Fibroblast of skin of left biceps (primary cell): ENCODE measurements around the gene PEX14.
A peak's percentile ranks its signal among the peaks of the same experiment; 100 is the strongest.
"Not testable (repeated sequence)": the region's sequence is repeated elsewhere in the genome, so short reads cannot be mapped to it uniquely, and the experiment has no call there.

ENCODE experiments used
- DNase-seq, 2 experiments: peaks; one replicate each; pipeline ENCODE4 v3.0.0-alpha.2; 2013; ENCODE audit warnings: low read depth in 2 of 2

PEX14 gene

GRCh38 chr1:10474613-10475507 lies at the start of gene PEX14:
PEX14 (plus strand) TSS chr1:10474950; CDS start chr1:10474967, 17 bp downstream.
- peak; percentile 48 to 54 for DNase-seq

GRCh38 chr1:10425826-10426534 lies 48.8 kb upstream of the PEX14 start:
- DNase-seq, result not testable (repeated sequence)

DNA sequence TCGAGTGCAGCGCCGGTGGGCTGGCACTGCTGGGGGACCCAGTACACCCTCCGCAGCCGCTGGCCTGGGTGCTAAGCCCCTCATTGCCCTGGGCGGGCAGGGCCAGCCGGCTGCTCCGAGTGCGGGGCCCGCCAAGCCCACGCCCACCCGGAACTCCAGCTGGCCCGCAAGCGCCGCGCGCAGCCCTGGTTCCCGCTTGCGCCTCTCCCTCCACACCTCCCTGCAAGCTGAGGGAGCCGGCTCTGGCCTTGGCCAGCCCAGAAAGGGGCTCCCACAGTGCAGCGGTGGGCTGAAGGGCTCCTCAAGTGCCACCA lies 48.3 kb upstream of the PEX14 start:
- DNase-seq, result not testable (repeated sequence)

GRCh38 chr1:10428984-10429383 lies 45.8 kb upstream of the PEX14 start:
- no peak for DNase-seq

- no peak for DNase-seq
These were observed 44.9 kb upstream of the PEX14 start for GRCh38 chr1:10429868-10430215.

DNA sequence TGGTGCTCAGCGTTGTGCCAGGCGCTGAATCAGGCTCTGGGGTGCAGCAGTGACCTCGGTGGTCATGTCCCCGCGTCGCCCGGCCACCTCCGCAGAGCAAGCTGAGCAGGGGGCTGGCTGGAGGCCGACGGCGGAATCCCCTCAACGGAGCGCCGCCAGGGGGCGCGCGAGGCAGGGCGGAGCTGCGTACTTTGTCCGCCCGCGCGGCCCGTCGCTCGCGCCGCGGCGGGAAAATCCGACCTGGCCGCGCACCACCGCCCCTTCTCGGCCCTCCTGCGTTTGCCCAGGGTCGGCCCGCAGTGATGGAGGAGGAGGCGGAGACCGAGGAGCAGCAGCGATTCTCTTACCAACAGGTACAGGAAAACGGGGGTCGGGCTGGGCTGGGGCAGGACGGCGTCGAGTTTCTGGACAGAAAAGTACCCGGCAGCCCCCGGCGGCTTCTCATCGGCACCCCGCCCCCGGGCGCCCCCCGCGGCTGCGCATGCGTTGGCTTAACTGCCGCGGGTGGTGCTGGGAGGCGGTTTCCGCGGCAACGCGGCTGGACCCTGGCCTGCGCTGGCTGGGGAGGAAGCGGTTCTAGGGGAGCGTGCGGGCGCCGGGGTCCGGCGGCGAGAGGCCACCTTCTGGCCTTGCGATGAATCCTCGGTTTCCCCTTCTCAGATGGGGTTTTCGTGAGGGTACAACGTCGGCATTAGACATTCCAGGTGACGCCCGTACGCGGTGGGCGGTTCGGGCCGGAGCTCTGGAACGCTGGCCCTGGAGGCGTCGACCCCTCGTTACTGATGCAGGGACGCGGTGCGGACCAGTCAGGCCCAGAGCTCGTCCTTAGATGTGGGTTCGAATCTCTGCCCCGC lies 44.3 kb upstream of the PEX14 start, which contains the start of gene CENPS:
Gene CENPS, plus strand, starts transcription at position 218 of the 854 bp plus-strand sequence. Its CDS starts 85 bp downstream, at position 303.
- peak; percentile 46 to 54 for DNase-seq

DNA sequence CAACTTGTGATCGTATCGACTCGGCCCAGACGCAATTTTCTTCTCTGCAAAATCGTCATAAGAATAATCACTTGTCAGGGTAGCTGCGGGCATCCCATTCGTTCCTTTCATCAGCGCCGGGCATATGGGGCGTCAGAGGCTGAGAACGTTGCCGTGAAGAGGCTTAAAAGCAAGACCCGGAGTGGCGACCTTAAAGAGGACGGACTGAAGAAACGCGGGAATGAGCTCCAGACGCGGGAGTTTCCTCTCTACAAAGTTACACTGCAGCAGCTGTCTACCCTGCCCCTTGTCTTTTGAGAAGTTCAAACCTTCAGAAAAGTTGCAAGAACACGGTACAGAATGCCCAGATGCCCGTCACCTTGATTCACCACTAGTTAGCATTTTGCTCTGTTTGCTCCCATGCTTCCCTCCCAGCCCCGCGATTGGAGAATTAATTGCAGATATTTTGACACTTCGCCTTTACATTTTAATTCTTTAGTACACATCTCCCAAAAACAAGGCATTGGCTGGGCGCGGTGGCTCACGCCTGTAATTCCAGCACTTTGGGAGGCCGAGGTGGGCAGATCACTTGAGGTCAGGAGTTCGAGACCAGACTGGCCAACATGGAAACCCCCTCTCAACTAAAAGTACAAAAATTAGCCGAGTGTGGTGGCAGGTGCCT lies 43.5 kb upstream of the PEX14 start:
- DNase-seq, result no peak

DNA sequence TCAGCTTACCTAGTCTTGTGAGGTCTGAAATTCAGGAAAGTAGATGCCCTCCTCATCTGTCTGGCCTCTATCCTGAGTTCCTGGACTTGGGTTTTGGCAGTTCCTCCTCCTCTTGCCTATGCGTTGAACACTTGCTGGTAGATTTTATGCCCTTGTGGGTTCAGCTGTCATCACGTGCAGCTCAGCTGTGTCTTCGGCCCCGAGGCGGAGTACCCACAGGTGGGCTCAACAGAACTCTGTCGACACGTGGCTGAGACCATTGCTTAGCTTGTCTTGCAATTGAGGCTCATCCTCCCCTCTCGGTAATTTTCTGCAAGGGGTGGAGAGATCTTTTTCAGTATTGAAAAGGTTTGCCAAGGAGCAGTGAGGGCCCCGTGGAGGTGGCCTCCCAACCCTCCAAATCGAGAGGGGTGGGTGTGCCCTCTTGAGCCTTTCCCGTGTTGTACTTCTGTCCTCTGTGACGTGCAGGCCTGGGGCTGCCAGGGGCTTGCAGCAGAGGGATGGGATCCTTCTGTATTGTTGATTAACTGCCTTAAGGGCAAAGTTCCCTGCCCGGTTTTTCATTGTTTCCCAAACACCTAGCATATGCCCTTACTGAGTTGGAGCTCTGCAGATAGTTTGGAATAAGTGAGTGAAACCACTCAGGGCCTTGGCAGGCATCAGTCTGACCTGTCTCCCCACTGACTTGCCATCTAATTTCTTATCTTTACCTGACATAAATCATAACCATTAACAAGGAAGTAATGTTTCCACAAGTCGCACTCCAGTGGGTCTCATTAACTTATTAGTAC lies 41.6 kb upstream of the PEX14 start:
- no peak for DNase-seq

DNA sequence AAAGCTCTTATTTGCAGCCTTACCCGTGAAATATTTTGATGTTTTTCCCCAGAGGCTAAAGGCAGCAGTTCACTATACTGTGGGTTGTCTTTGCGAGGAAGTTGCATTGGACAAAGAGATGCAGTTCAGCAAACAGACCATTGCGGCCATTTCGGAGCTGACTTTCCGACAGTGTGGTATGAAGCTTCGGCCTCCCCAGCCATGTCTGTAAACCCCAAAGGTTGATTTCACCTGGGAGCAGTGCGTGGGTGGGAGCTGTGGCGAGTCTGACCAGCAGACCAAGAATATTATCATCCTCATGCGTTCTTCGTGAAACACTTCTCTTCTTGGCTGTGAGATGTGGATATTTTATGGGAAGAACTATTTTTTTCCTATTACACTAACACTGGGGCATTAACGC lies 41.0 kb upstream of the PEX14 start:
- DNase-seq, result no peak

DNA sequence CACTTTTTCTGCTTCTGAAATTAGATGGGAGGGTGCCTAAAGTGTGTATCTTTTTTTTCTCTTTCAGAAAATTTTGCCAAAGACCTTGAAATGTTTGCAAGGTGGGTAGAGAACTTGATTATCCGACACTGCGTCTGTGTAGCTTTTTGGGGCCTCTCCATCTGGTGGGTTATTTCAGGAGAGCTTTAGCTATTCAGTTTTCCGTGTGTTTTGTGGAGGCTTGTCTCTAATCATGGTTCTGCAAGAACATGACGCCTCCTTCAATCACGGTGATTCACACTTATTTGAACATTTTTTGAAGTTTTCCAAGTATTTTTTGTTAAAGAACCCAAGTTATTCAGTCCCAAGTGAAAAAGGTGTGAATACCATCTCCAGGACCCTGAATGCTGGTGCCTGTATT lies 40.2 kb upstream of the PEX14 start:
- no peak for DNase-seq

- DNase-seq, result no peak
These were observed 37.7 kb upstream of the PEX14 start for GRCh38 chr1:10437052-10437451.

GRCh38 chr1:10438677-10439163 lies 36.0 kb upstream of the PEX14 start:
- DNase-seq, result no peak

GRCh38 chr1:10440305-10440704 lies 34.4 kb upstream of the PEX14 start:
- no peak for DNase-seq

- no peak for DNase-seq
These were observed 34.0 kb upstream of the PEX14 start for GRCh38 chr1:10440794-10441193.

- DNase-seq, result no peak
These were observed 30.5 kb upstream of the PEX14 start for GRCh38 chr1:10444248-10444647.

- DNase-seq, result no peak
These were observed 29.9 kb upstream of the PEX14 start for GRCh38 chr1:10444795-10445397.

GRCh38 chr1:10446790-10447422 lies 27.8 kb upstream of the PEX14 start:
- no peak for DNase-seq

DNA sequence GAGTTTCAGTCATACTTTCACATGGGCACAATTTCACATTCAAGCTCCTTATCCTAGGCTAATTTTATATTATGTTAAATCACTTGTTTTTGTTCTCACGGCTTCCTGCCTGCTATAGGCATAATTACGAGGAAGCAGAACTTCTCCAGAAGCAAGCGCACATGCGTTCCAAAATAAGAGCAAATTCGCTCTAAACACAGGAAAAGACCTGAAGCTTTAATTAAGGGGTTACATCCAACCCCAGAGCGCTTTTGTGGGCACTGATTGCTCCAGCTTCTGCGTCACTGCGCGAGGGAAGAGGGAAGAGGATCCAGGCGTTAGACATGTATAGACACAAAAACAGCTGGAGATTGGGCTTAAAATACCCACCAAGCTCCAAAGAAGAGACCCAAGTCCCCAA lies 25.0 kb upstream of the PEX14 start, which contains the start of gene CORT:
Gene CORT, plus strand, starts transcription at position 281 of the 400 bp plus-strand sequence. CDS start 193 bp downstream, outside the sequence.
- DNase-seq, result no peak

DNA sequence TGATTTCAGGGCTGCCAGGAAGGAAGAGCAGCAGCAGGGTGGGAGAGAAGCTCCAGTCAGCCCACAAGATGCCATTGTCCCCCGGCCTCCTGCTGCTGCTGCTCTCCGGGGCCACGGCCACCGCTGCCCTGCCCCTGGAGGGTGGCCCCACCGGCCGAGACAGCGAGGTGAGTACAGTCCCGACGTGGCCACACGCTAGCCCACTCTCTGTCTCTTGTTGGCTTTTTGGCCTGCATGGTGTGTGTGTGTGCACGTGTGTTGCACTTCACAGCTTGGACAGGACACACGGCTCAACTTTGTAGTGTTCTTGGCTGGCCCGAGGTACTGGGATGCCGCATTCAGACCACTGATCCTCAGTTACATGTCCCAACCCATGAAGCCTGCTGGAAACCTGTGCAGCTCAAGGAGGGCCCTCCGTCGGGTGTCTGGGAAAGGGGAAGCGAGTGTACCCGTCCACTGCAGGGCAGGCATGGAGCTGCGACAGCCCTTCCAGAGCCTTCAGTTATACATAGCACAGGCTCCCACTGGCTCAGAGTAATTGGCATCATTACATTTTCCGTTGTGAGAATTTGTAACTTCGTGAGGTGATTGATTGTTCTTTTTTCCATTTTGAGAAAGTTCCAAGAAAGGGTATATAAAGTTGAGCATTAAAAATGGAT lies 24.5 kb upstream of the PEX14 start:
- no peak for DNase-seq
